HG03521 (cell line): ENCODE data around the gene ACSM5.
"Not testable (repeated sequence)": the region's sequence is repeated elsewhere in the genome, so short reads cannot be mapped to it uniquely, and the experiment has no call there.

Source experiments
- ATAC-seq: cut with Tn5 transposase; IDR thresholded peaks from one replicate; pipeline ENCODE4 v1.9.1; 2021; ENCODE audit warnings: mild to moderate bottlenecking, moderate library complexity; ENCODE audit not compliant: unreplicated experiment

Gene ACSM5

DNA sequence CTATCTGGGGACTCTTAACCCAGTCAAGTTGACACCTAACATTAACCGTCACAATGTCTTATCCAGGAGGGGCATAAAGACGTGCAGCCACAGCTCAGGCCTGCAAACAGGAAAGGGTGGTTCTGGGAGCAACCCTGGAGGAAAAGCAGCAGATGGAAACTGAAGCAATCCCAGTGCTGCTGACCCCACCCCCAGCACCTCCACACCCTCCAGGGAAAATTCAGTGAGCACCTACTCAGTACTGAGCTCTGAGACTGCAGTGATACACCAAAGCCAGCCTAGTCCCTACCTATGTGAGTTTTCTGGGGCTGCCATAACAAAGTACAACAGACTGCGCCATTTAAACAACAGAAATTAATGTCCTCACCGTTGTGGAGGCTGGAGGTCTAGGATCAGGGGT, 32.5 kb downstream of the ACSM5 start:
- not testable (repeated sequence) for ATAC-seq

DNA sequence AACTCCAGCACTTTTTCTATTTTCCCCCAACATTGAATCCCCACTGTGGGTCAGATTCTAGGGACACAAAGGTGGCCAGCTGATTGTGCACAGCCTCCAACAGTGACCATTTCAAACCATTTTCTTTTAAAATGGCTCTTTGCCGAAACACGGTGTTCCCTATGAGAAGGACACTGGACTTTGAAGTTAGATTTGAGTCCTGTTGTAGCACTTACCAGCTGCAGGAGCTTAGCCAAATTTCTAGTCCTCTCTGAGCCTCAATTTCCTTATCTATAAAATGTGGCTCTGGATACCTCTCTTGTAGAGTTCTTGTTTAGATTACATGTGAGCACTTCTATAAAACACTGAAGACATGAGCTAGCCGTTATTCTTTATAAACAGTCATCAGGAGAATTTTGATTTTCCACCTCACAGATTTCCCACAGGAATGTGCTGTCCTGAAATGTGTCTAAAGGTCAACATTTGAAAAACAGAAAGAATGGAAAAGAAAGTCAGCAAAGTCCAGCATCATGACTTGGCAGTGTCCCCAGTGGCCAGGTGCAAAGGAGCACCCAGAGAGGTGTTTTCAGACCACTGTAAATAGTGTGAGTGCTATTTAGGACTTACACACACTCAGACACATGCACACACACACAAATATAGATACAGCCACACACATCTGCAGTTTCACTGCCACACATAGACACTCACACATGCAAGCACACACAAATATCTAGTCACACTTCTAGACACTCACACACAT, 37.5 kb downstream of the ACSM5 start:
- ATAC-seq: not testable (repeated sequence)

GRCh38 chr16:20451364-20451763, 42.0 kb downstream of the ACSM5 start, which contains the start of gene ACSM2A:
ACSM2A (plus strand) TSS chr16:20451521; CDS start chr16:20460115, 8,594 bp downstream.
- ATAC-seq: not testable (repeated sequence)

DNA sequence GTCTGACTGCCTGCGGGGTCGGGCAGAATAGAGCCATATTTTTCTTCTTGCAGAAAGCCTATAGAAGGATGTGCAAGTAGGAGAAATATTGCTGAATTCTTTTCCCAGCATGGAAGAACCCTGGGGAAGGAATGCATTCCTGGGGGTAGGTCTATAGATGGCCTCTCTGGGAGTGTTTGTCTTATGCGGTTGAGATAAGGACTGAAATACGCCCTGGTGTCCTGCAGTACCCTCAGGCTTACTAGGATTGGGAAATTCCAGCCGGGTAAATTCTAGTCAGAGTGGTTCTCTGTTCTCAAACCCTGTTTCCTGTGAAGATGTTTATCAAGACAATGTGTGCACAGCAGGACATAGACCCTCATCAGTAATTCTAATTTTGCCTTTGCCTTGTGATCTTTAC, 44.3 kb downstream of the ACSM5 start:
- ATAC-seq: not testable (repeated sequence)

DNA sequence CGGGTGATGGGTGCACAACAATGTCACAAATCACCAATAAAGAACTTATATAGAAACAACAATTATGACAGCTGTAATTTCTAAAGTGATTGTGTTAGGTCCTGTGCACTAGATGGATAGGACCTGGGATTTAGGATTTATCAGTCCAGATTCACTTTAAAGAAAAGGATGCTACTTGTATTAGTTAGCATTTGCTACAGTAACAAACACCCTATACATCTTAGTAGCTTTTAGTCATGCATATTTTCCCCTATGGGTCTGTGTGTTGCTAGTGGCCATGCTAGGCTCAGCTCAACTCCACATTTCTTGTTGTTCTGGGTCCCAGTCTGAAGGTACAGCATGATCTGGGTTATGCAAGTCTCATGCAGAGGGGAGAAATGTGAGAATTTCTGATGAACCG, 49.9 kb downstream of the ACSM5 start:
- not testable (repeated sequence) for ATAC-seq

DNA sequence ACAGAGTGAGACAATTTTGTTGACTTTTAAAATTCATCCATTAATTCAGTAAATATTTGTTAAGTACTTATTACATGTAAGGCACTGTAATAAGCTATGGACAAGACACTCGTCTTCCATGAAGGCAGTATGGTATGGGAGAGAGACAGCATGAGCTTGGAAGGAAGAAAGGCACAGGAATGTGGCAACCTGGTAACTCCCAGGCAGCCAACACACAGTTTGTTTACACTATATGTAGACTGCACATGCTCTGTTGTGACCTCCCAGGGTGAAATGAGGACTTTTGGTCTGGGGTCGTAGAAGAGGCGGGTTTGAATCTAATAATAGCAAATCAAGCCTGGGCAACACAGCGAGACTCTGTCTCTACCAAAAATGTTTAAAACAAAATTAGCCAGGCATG, 51.0 kb downstream of the ACSM5 start:
- ATAC-seq: not testable (repeated sequence)

- not testable (repeated sequence) for ATAC-seq
Observed at GRCh38 chr16:20468954-20469353, 59.6 kb downstream of the ACSM5 start.

DNA sequence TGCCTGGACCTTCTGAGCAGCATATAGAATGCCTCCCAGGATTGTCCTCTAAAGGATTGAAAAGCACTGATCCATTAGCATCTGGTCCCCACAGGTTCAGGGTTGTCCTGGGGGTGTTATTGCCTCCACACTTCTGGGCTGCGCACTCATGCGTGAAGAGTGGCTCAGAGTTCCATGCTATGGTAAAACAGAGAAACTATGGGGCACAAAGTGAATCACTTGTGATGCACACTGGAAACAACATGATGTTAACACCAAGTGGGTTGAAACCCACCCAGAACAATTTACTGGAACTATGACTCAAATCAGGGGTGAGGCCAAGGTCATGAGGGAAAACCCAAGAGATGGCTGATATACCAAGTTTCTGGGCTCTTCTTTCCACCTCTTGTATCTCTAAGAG, 60.6 kb downstream of the ACSM5 start:
- not testable (repeated sequence) for ATAC-seq

DNA sequence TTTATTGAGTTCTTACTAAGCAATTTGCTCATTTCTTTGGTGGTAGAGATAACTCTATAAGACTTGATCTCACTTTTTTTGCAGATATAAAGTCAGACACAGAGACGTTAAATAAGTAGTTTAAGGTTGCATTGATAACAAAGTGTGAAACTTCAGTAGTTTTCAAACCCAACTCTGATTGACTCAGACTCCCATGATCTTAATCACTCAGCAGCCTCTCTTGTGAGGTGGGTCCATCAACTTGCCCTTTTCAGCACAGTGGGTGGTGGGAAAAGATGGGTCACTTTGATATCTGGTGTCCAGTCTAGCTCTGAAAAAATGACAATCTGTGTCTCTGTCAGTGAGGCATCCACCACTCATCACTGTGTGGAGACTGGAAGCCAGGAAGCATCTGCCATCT, 61.4 kb downstream of the ACSM5 start:
- not testable (repeated sequence) for ATAC-seq

DNA sequence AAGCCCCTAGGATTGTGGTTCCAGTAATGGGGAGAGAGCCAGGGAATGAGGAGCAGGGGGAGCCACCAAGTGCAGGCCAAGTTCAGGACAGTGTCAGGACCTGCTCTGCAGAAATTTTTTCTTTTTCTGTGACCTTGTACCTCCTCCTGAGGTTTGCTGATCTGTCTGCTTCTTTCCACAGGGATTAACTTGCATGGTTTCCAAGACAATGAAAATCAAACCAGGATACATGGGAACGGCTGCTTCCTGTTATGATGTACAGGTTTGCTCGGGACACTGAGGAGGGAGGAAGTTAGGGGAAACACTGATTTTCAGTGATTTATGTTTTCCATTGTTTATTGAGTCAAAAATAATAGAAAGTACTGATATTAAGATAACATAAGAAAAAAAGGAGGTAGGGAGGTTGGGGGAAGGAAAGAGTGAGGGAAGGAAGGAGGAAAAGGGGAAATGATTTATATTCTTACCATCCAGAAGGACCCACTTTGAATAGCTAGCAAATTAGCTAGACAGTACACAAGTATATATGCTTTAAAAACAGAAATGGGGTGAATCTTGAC, 67.9 kb downstream of the ACSM5 start:
- not testable (repeated sequence) for ATAC-seq

DNA sequence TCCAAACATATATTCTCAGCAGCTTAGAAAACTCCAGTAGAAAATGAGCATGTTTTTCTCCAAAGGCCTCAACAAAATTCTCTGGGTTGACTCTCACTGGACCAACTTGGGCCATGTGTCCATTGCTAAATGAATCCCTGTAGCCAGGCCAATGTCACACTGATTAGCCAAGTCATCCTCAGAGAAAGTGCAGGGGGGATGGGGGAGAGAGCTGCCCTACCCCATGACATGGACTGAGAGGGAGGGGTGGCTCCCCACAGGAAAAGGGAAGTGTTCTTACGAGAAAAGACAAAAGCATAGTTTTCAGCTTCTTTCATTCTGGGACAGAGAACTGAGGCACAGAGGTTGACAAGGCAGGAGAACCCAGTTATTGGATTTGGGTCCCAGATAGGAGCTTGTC, 74.7 kb downstream of the ACSM5 start:
- ATAC-seq: not testable (repeated sequence)

GRCh38 chr16:20484726-20485125, 75.4 kb downstream of the ACSM5 start:
- ATAC-seq: no peak

GRCh38 chr16:20485408-20485807, 76.1 kb downstream of the ACSM5 start:
- ATAC-seq: no peak
